B cell (primary cell): ENCODE data around the gene ZNF622.

Source experiments
- EZH2 ChIP-seq: IDR thresholded peaks from 2 replicates; pipeline ENCODE4 v1.6.1; 2012; ENCODE audit warnings: borderline replicate concordance, low read depth, mild to moderate bottlenecking, moderate library complexity, low read length; ENCODE audit not compliant: insufficient read depth, poor library complexity, severe bottlenecking
- TF ChIP-seq, protein P1 (sequence below): fragments of 200-600 bp; IDR thresholded peaks from one replicate; pipeline ENCODE4 v1.8.0; 2022; ENCODE audit warnings: antibody characterized with exemption, mild to moderate bottlenecking

- TF ChIP-seq, protein P1, sequence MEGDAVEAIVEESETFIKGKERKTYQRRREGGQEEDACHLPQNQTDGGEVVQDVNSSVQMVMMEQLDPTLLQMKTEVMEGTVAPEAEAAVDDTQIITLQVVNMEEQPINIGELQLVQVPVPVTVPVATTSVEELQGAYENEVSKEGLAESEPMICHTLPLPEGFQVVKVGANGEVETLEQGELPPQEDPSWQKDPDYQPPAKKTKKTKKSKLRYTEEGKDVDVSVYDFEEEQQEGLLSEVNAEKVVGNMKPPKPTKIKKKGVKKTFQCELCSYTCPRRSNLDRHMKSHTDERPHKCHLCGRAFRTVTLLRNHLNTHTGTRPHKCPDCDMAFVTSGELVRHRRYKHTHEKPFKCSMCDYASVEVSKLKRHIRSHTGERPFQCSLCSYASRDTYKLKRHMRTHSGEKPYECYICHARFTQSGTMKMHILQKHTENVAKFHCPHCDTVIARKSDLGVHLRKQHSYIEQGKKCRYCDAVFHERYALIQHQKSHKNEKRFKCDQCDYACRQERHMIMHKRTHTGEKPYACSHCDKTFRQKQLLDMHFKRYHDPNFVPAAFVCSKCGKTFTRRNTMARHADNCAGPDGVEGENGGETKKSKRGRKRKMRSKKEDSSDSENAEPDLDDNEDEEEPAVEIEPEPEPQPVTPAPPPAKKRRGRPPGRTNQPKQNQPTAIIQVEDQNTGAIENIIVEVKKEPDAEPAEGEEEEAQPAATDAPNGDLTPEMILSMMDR, result no peak
- no peak for TF ChIP-seq EZH2
Observed at GRCh38 chr5:16414861-16415260, 50.7 kb downstream of the ZNF622 start.
